ENCODE data around the gene UGCG.
"Not testable (repeated sequence)": the region's sequence is repeated elsewhere in the genome, so short reads cannot be mapped to it uniquely, and the experiment has no call there.

Gene UGCG

GRCh38 chr9:111890867-111891266 is 5.7 kb upstream of the UGCG start:
- not testable (repeated sequence) for DNase-seq (ENCODE audit: low spot score)

GRCh38 chr9:111891910-111892499 is 4.6 kb upstream of the UGCG start:
- DNase-seq (ENCODE audit: low spot score): peak; percentile 67

GRCh38 chr9:111896942-111897600 is 457 bp downstream of the UGCG start:
- DNase-seq (ENCODE audit: low spot score): peak; percentile 59

GRCh38 chr9:111897601-111898137 is 1.1 kb downstream of the UGCG start:
- no peak for DNase-seq (ENCODE audit: low spot score)

GRCh38 chr9:111898331-111899096 is 1.9 kb downstream of the UGCG start:
- DNase-seq (ENCODE audit: low spot score): no peak

- DNase-seq (ENCODE audit: low spot score): no peak
Measured at GRCh38 chr9:111900151-111900857, 3.7 kb downstream of the UGCG start.

- DNase-seq (ENCODE audit: low spot score): no peak
Measured at GRCh38 chr9:111900858-111901612, 4.4 kb downstream of the UGCG start.

- DNase-seq (ENCODE audit: low spot score): no peak
Measured at GRCh38 chr9:111902391-111903139, 6.0 kb downstream of the UGCG start.

GRCh38 chr9:111903535-111903934 is 6.9 kb downstream of the UGCG start:
- not testable (repeated sequence) for DNase-seq (ENCODE audit: low spot score)

- no peak for DNase-seq (ENCODE audit: low spot score)
Measured at GRCh38 chr9:111904026-111904425, 7.4 kb downstream of the UGCG start.

GRCh38 chr9:111904891-111905291 is 8.3 kb downstream of the UGCG start:
- no peak for DNase-seq (ENCODE audit: low spot score)

GRCh38 chr9:111907147-111907546 is 10.5 kb downstream of the UGCG start:
- DNase-seq (ENCODE audit: low spot score): no peak

- no peak for DNase-seq (ENCODE audit: low spot score)
Measured at GRCh38 chr9:111909444-111909843, 12.8 kb downstream of the UGCG start.

- DNase-seq (ENCODE audit: low spot score): no peak
Measured at GRCh38 chr9:111910428-111910827, 13.8 kb downstream of the UGCG start.

GRCh38 chr9:111913159-111913558 is 16.5 kb downstream of the UGCG start:
- DNase-seq (ENCODE audit: low spot score): no peak

- DNase-seq (ENCODE audit: low spot score): no peak
Measured at GRCh38 chr9:111914749-111915424, 18.3 kb downstream of the UGCG start.

- DNase-seq (ENCODE audit: low spot score): no peak
Measured at GRCh38 chr9:111915425-111915758, 18.8 kb downstream of the UGCG start.

- DNase-seq (ENCODE audit: low spot score): no peak
Measured at GRCh38 chr9:111916234-111916645, 19.6 kb downstream of the UGCG start.

- no peak for DNase-seq (ENCODE audit: low spot score)
Measured at GRCh38 chr9:111917201-111917600, 20.6 kb downstream of the UGCG start.

GRCh38 chr9:111917980-111918379 is 21.4 kb downstream of the UGCG start:
- no peak for DNase-seq (ENCODE audit: low spot score)

All from HuH-7 (cell line).